Endothelial cell of umbilical vein (primary cell): ENCODE results near the gene SEL1L2. TPM values are rescaled to one million over a fixed set of nuclear protein-coding genes. Genes with fewer than 3 reads are reported as not detected.

Experiments
- BruUV-seq: library from RNA; stranded (reverse); fragments of 400-500 nt; replicated peaks from 2 replicates; lab custom pipeline; 2021; lab: Mats Ljungman, UMichigan
- CTCF ChIA-PET: fragments of 300-600, 350-600 bp; sonication (Branson Sonifier 250); formaldehyde crosslinking; loops from one replicate; lab custom pipeline; 2021; ENCODE audit warnings: antibody characterized with exemption, inconsistent platforms; lab: Charles Lee
- POLR2A ChIA-PET: fragments of 300-600, 350-600 bp; sonication (Branson Sonifier 250); formaldehyde crosslinking; loops from one replicate; lab custom pipeline; 2021; ENCODE audit warnings: antibody characterized with exemption, inconsistent platforms; lab: Charles Lee
- DNase-seq: peaks from one replicate; pipeline ENCODE4 v3.0.0-alpha.2; 2011; ENCODE audit warnings: low read depth, low spot score
- FAIRE-seq: peaks from 2 replicates; lab custom pipeline; 2011; peaks lifted over from hg19 to GRCh38; lab: Jason Lieb, UNC
- H2AFZ ChIP-seq: 2 replicates; pipeline ENCODE4 v1.6.0; 2012; ENCODE audit warnings: low read depth, low read length, control low read depth, inconsistent platforms
- H3K27ac ChIP-seq: 2 replicates; pipeline ENCODE4 v1.5.1; 2011; ENCODE audit warnings: low read depth, mild to moderate bottlenecking, control low read depth, low read length, moderate library complexity; ENCODE audit not compliant: insufficient read depth
- H3K27me3 ChIP-seq, 2 experiments: 2 replicates each; pipeline versions ENCODE4 v1.6.0 to v1.6.1; 2011; ENCODE audit warnings: low read length in 2 of 2, mixed read lengths in 1 of 2; ENCODE audit not compliant: control insufficient read depth in 2 of 2, insufficient read depth in 2 of 2
- H3K36me3 ChIP-seq, 2 experiments: 2 replicates in 1 of 2; 3 replicates in 1 of 2; pipeline ENCODE4 v1.5.1; 2011; ENCODE audit warnings: low read length in 2 of 2, mild to moderate bottlenecking in 1 of 2, moderate library complexity in 1 of 2; ENCODE audit not compliant: control insufficient read depth in 2 of 2, insufficient read depth in 2 of 2; ENCODE audit errors: extremely low read depth in 1 of 2
- H3K4me1 ChIP-seq: 3 replicates; pipeline ENCODE4 v1.5.1; 2011; ENCODE audit warnings: mild to moderate bottlenecking, low read length; ENCODE audit not compliant: control insufficient read depth, insufficient read depth; ENCODE audit errors: extremely low read depth
- H3K4me2 ChIP-seq: 2 replicates; pipeline ENCODE4 v1.6.1; 2011; ENCODE audit warnings: low read length, control low read depth, mixed read lengths; ENCODE audit not compliant: insufficient read depth
- H3K4me3 ChIP-seq, 3 experiments: fragments of 200-600 bp in 1 of 3; sonication (generic), shearing (Covaris generic) in 1 of 3; replicated peaks in 1 of 3; 2 replicates each; pipeline ENCODE4 v1.5.1; 2011 to 2016; ENCODE audit warnings: control low read depth in 3 of 3, low read length in 3 of 3, mild to moderate bottlenecking in 2 of 3, inconsistent platforms in 1 of 3, low read depth in 1 of 3, moderate library complexity in 1 of 3; ENCODE audit not compliant: insufficient read depth in 1 of 3
- H3K79me2 ChIP-seq: 2 replicates; pipeline ENCODE4 v1.6.0; 2012; ENCODE audit warnings: low read length, inconsistent platforms; ENCODE audit not compliant: control insufficient read depth, insufficient read depth
- H3K9ac ChIP-seq: replicated peaks from 2 replicates; pipeline ENCODE3; 2011; ENCODE audit warnings: low read length, control low read depth; ENCODE audit not compliant: insufficient read depth; ENCODE audit errors: extremely low read depth
- H3K9me1 ChIP-seq: replicated peaks from 3 replicates; pipeline ENCODE4 v1.6.0; 2011; ENCODE audit warnings: mild to moderate bottlenecking, low read length; ENCODE audit not compliant: control insufficient read depth, insufficient read depth; ENCODE audit errors: extremely low read depth
- H3K9me3 ChIP-seq: replicated peaks from 2 replicates; pipeline ENCODE4 v1.5.1; 2012; ENCODE audit warnings: low read length, inconsistent platforms; ENCODE audit not compliant: control insufficient read depth, insufficient read depth
- H4K20me1 ChIP-seq: replicated peaks from 2 replicates; pipeline ENCODE3; 2011; ENCODE audit warnings: mild to moderate bottlenecking, low read length; ENCODE audit not compliant: control insufficient read depth, insufficient read depth; ENCODE audit errors: extremely low read depth
- CTCF ChIP-seq, 2 donors: IDR thresholded peaks; 1 replicate in 1 of 2; 2 replicates in 1 of 2; pipeline ENCODE4 v1.5.1; 2011; ENCODE audit warnings: low read length in 2 of 2, mild to moderate bottlenecking in 2 of 2, moderate library complexity in 2 of 2, control low read depth in 1 of 2, inconsistent platforms in 1 of 2, low read depth in 1 of 2; ENCODE audit not compliant: insufficient read depth in 1 of 2; ENCODE audit errors: extremely low read depth in 1 of 2
- EZH2 ChIP-seq: IDR thresholded peaks from 2 replicates; pipeline ENCODE4 v1.6.1; 2012; ENCODE audit warnings: borderline replicate concordance, low read depth, mild to moderate bottlenecking, moderate library complexity, low read length, inconsistent platforms; ENCODE audit not compliant: severe bottlenecking
- FOS ChIP-seq: IDR thresholded peaks from 2 replicates; pipeline ENCODE4 v1.6.1; 2011; ENCODE audit warnings: mild to moderate bottlenecking, low read length, moderate library complexity, borderline replicate concordance; ENCODE audit not compliant: insufficient read depth
- GATA2 ChIP-seq: IDR thresholded peaks from 2 replicates; pipeline ENCODE4 v1.7.0; 2011; ENCODE audit warnings: low read depth, mild to moderate bottlenecking, moderate library complexity, mixed read lengths, low read length; ENCODE audit not compliant: insufficient read length, insufficient read depth
- JUN ChIP-seq: IDR thresholded peaks from 2 replicates; pipeline ENCODE4 v1.6.1; 2011; ENCODE audit warnings: borderline replicate concordance, low read depth; ENCODE audit not compliant: insufficient read length, insufficient read depth
- MYC ChIP-seq: IDR thresholded peaks from one replicate; pipeline ENCODE4 v1.6.1; 2011; ENCODE audit warnings: mild to moderate bottlenecking, low read depth, low read length
- POLR2A ChIP-seq: IDR thresholded peaks from 2 replicates; pipeline ENCODE4 v1.6.1; 2012; ENCODE audit warnings: low read depth, mild to moderate bottlenecking, control low read depth, low read length
- POLR2AphosphoS5 ChIP-seq: IDR thresholded peaks from 2 replicates; pipeline ENCODE4 v1.6.1; 2012; ENCODE audit warnings: low read depth, mild to moderate bottlenecking, control low read depth, low read length, moderate library complexity; ENCODE audit not compliant: insufficient read depth
- dilution Hi-C: fragments of 300-500 bp; cut with MboI; formaldehyde crosslinking; loops from one replicate; pipeline ENCODE4 v1.15.0; 2019; ENCODE audit warnings: low sequenced_read_pairs; ENCODE audit not compliant: extremely low pct_ligation_motif_present
- intact Hi-C: fragments of 100-400 bp; cut with micrococcal nuclease; formaldehyde crosslinking; loops from one replicate; pipeline ENCODE4 v1.10.0; 2022
- polyA plus RNA-seq, 4 experiments: library from polyadenylated mRNA; depleted of rRNA in 3 of 4; stranded (reverse) in 3 of 4; unstranded in 1 of 4; fragments of >200 nt; gene quantifications; 2 replicates each; pipeline versions ENCODE4 v1.2.1 to v1.2.3, GENCODE V29; 2011 to 2012; ENCODE audit warnings: missing spikeins in 1 of 4
- total RNA-seq: library from RNA; stranded (reverse); gene quantifications from 2 replicates; pipeline ENCODE4 v1.2.3, GENCODE V29; 2021
- TF ChIP-seq, protein P1 (sequence below): IDR thresholded peaks from 2 replicates; pipeline ENCODE4 v1.6.1; 2011; ENCODE audit not compliant: insufficient read depth, insufficient read length

Gene SEL1L2
- total and polyA plus RNA-seq, 2 donors (not counting 3 experiments of a cell fraction or from before 2014, with no cell fraction given), result not detected

DNA sequence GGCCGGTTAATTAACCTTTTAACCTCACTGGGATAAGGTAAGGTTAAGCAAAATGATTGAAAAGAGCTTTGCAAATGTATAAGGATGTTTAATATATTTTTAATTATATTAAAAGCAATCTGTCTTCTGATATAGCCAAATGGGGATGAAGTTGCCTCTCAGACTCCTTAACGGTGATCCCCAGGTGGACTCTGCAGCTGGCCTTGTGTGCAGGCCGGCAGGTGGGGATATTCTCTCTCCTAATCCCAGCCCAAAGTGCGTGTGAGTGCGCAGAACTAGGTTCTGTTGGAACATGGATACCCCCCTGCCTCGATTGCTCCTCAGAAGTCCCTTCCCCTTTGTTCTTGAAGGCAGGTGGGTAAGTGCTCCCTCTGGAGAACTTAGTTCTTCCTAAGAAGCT, 105.6 kb downstream of the SEL1L2 start:
- intact Hi-C loops (no loop called here), dilution Hi-C loops (no loop called here)
- Histone ChIP-seq H3K79me2 (no peaks in the 10 kb centered on the region), H3K4me3 (no peak overlapping the region), H2AFZ (no peak overlapping the region), H3K27ac (no peak overlapping the region), H3K9me1 (no peaks in the 10 kb centered on the region), H3K4me1 (no peaks in the 10 kb centered on the region), H3K9me3 (no peaks in the 10 kb centered on the region), H3K4me2 (no peak overlapping the region), H4K20me1 (no peaks in the 10 kb centered on the region), H3K36me3 (no peaks in the 10 kb centered on the region), H3K9ac (no peak overlapping the region), H3K27me3 (no peaks in the 10 kb centered on the region)
- ChIA-PET POLR2A (no interaction called here), CTCF (no interaction called here)
- BruUV-seq, result no TSS peak
- TF ChIP-seq CTCF (IDR thresholded peaks at IDR 0.05; ENCODE audit: extremely low read depth in 1 of 2, insufficient read depth in 1 of 2, low read depth in 1 of 2, low read length in 2 of 2), result no peak
- TF ChIP-seq POLR2A, result no peak
- no peak for TF ChIP-seq EZH2
- no peak for TF ChIP-seq JUN
- no peak for TF ChIP-seq FOS
- TF ChIP-seq MYC, result no peak
- no peak for TF ChIP-seq POLR2AphosphoS5
- TF ChIP-seq GATA2, result no peak
- TF ChIP-seq, protein P1, sequence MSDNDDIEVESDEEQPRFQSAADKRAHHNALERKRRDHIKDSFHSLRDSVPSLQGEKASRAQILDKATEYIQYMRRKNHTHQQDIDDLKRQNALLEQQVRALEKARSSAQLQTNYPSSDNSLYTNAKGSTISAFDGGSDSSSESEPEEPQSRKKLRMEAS, result no peak
- DNase-seq (no peak), FAIRE-seq (no peak)
